Gastroesophageal sphincter (tissue), 3 donors: ENCODE results near the gene PPP2R5C.

Experiments used
- CTCF ChIP-seq, 4 experiments: fragments of 200-600 bp in 2 of 4; fragments of 450-650 bp in 2 of 4; sonication (generic) in 1 of 4; IDR thresholded peaks; one replicate each; pipeline ENCODE4 v1.5.1; 2017 to 2019; ENCODE audit warnings: antibody characterized with exemption in 4 of 4, mild to moderate bottlenecking in 2 of 4, moderate library complexity in 2 of 4
- POLR2A ChIP-seq, 2 donors: fragments of 450-650 bp; IDR thresholded peaks; one replicate each; pipeline ENCODE4 v1.6.1; 2017; ENCODE audit warnings: antibody characterized with exemption in 2 of 2, mild to moderate bottlenecking in 2 of 2, moderate library complexity in 1 of 2

GRCh38 chr14:101947577-101947903, 186.0 kb downstream of the PPP2R5C start:
- TF ChIP-seq CTCF (IDR thresholded peaks at IDR 0.05) = no peak
- TF ChIP-seq POLR2A (IDR thresholded peaks at IDR 0.05) = no peak
